NCI-H1105 (cell line): Measurements from ENCODE around the gene SLC22A5.

Experiments
- DNase-seq: peaks from one replicate; lab custom pipeline; 2025; lab: John Stamatoyannopoulos, UW

Gene SLC22A5

DNA sequence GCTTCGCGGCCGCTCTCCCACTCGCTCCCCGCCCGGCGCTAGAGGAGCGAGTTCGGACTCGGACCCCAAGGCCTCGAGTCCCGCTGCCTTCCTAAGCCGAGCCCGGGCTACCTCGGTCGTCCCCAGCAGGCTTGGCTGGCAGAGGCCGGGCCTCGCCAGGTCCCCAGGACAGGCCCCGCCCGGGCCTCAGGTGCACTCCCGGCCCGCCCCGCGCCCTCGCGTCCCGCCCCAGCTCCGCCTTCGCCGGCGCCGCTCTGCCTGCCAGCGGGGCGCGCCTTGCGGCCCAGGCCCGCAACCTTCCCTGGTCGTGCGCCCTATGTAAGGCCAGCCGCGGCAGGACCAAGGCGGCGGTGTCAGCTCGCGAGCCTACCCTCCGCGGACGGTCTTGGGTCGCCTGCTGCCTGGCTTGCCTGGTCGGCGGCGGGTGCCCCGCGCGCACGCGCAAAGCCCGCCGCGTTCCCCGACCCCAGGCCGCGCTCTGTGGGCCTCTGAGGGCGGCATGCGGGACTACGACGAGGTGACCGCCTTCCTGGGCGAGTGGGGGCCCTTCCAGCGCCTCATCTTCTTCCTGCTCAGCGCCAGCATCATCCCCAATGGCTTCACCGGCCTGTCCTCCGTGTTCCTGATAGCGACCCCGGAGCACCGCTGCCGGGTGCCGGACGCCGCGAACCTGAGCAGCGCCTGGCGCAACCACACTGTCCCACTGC, at the start of gene SLC22A5:
Gene SLC22A5 (plus strand): TSS at position 237 of the 707 bp plus-strand sequence. CDS start 263 bp downstream, at position 500.
- peak; percentile 28 for DNase-seq

DNA sequence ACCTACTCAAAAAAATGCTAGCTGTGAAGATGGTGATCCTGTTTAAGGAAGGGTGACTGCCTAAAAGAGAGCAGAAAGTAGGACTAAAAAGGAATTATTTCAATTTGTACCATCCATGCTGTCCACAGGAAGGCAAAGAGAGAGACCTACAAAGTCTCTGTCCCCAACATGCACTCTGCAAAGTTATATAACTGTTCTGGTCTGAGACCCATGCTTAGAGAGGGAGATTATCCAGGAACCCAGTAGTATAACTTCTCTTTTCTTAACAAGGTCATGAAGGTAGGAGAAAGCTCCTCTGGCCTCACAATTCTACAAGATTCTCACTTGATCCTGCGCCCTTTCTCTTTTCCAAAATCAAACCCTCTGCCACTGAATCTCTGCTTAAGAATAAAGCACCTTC, 49.5 kb upstream of the SLC22A5 start:
- DNase-seq: no peak

DNA sequence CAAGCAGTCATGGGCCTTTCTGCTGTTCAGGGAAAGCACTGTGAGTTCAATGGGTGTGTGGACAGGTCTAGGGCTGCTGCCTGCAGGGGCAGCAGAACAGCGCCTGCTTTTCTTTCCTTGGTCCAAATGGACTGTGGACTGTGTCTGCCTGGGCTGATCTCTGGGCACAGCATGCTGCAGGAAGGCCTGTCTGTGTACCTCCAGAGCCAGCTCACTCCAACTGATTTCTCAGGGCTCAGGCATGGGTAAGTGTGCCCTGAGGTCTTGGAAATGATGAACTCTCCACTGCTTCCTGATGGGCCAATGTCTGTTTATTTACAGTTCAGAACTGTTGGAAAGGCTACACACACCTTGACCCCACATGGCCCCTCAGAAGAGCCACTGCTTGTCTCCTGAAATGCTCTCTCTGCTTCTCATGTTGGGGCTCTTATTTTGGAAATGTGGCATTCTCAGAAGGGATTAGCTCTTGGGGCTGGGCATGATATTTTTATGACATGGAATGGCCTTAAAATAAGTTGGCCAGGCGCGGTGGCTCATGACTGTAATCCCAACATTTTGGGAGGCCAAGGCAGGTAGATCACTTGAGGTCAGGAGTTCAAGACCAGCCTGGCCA, 48.3 kb upstream of the SLC22A5 start:
- no peak for DNase-seq

DNA sequence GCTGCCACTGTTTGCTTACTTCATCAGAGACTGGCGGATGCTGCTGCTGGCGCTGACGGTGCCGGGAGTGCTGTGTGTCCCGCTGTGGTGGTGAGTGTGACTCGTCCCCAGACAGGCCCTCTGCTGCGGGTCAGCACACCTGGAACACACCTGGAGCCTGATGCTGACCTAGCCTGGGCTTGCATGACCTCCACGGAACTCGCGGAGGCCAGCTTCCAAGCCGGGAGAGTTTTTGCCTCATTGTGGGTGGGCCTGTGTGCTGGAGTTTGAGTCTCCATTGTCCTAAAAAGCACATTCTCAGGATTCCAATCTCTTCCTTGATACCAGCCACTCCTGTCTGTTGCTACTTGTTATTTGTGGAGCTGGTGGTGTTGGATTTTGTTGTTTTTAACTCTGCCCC, 47.2 kb upstream of the SLC22A5 start:
- no peak for DNase-seq

DNA sequence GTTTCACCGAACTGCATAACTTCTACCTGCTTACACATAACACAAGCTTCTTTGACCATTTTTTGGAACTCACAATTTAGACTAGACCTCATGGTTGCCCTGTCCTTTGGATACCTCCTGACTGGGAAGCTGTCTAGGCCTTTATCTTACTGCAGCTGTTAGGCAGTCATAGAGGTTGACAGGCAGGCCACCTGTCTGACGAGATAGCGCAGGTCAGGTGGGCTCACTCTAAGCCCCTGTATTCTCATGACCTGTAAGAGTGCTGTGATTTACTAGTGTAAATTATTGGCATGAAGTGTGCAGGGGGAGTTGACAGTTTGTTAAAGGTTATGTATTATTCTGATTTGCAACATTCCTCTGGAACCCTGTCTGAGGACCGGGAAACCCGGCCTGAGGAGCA, 46.3 kb upstream of the SLC22A5 start:
- DNase-seq: no peak

DNA sequence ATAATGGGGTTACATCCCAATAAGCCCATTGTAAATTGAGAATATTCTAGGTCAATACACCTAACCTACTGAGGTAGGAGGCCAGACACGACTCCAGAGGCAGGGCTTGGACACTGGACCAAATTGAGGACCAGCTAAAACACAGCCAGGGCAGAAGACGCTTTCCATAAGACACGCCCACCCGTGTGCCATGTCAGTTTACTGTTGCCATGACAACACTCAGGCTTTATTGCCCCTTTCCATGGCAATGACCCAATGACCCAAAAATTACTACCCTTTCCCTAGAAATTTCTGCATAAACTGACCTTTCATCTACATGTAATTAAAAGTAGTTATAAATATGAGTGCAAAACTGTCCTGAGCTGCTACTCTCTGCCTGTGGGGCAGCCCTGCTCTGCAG, 43.8 kb upstream of the SLC22A5 start:
- no peak for DNase-seq

DNA sequence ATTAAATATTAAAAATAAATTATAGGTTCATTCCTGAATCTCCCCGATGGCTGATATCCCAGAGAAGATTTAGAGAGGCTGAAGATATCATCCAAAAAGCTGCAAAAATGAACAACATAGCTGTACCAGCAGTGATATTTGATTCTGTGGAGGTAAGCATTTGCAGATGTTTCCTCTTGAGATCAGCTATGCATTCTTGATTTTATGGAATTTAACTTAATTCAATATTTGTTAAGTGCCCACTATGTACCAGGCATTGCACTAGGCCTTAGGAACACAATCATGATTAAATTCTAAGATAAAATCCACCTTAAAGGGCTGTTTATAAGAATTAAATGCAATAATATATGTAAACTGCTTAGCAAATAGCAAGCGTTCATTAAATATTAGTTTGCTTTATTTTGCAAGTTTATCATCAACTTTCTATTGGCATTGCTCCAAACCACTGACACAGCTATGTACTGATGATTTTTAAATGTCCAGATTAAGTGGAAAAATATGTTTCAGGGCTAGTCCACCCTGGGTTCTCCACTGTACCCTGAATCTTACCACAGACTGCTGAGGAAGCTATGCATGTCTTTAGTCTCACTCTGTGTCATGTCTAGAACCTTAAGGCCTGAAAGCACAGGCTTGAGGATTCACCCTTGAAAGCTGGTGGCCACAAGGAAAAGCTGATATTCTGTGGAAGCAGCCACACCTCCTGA, 42.1 kb upstream of the SLC22A5 start:
- DNase-seq: no peak

DNA sequence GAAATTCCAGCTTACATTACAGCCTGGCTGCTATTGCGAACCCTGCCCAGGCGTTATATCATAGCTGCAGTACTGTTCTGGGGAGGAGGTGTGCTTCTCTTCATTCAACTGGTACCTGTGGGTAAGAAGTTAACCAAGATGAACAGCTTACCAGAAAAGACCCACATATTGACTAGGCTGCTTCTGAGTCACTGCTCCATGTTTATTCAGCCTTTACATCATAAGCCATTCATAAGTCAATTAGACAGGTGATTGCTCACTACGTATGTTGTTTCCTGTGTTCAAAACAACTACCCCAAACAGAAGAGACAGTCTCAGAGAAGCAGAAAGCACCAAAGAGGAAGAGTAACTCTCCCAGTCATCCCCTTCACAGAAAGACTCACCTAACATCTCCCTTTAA, 34.7 kb upstream of the SLC22A5 start:
- DNase-seq: no peak

DNA sequence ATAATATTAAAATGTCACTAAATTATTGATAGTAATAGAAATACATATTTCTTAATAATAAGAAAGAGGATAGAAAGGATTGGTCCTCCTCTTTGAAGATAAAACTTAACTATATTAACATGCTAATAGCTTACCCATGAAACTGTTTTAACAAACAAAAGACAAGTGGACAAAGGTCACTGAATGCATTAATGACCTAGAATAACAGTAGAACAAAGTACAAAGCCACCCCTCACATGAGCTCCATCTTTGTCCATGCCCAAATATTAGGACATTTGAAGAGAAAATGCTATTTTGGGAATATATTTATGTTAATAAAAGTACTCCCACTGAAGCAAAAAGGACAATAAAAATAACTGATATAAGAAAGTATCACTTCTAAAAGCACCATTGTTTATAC, 34.1 kb upstream of the SLC22A5 start:
- no peak for DNase-seq

DNA sequence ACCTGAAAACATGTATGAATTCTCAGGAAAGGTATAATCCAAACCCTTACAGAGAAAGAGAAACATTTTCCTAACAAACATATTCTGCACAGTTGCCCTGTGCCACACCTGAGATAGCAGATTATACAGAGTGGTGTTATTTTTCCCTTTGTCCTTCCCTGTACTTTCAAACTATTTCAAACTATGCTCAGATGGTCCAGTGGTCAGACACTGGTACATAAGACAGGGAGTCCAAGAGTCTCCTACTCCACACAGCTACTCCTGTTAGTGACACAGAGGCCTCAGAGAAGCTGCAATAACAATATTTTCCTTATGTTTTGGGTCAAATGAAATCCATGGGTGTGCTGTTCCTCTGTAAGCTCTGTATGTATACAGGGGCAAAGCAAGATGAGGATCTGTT, 30.0 kb upstream of the SLC22A5 start:
- no peak for DNase-seq

DNA sequence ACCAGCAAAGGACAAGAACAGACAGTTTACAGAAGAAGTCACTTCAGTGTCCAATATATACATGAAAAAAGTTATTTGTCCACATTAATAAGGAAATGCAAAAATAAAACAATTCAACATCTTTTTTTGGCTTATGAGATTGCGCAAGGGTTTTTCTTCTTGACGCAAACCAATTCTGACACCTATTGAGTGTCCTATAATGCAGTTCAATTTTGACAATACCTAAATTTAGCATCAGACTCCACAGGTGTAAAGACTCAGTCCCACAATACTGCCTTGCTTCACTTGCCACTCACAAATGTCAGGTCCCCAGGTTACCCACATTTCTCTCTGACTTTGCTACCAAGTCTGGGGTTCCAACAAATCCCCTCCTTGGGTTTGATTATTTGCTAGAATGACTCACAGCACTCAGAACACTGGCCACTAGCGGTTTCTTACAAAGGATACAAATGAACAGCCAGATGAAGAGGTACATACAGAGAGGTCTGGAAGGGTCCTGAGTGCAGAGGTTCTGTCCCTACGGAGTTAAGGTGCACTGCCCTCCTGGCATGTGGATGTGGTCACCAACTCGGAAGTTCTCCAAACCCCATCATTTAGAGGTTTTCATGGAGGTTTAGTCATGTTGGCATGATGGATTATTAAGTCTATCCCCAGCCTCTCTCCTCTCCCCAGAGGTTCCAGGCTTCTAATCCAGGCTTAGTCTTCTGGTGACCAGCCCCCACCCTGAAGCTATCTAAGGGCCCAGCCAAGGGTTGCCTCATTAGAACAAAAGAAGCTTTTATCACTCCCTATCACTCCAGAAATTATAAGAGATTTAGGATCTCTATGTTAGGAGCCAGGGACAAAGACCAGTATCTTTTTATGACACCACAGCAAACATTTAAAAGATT, 27.0 kb upstream of the SLC22A5 start:
- DNase-seq: no peak

DNA sequence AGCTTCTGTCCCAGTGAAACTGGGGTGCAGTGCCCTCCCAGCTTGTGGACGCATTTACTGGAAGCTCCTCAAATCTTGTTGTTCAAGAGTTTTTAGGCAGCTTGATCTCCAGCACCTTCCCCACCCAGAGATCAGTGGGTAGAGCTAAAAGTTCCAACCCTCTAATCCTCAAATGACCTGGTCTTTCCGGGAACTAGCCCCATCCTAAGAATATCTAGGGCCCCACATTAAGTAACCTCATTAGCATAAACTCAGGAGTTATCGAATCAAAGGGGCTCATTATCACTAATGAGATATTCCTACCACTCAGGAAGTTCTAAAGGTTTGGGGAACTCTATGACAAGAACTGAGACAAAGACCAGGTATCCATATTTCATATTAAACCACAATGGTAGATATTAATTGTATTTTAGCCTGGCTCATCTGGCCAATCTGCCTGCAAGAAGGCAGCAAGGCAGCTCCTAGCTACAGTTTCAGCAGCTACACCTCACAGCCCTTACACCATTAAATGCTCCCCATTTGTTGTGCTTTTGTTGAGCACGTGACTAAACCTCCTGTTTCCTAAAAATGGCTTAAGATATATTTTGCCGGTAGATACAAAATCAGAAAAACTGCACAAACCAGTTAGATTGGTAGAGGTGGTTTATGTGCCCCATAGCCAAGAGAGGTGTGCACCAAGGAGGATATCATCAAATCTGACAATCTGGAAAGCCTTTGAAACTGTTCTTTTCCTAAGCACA, 24.6 kb upstream of the SLC22A5 start:
- DNase-seq: no peak

DNA sequence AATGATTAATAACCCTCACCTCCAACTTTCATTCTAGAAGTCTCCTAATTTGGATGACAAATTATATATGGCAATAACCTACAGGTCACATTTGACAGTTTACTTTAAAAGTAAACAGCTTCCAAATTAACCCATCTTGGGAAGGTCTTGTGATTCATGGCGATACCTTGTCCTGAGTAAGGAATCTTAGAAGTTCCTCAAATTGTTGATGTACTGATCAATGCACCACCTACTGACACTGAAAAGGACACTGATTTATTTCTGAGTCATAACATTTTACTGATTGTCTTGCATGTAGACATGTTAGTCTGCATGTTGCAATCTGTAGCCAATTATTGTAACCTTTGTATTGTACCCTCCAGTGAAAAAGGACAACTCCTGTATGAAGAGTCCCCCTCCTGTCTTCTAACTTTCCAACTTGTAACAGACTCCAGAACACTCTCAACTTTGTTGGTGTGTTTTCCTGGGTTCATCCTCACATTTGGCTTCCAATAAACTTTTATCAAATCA, 16.0 kb upstream of the SLC22A5 start:
- DNase-seq: no peak

DNA sequence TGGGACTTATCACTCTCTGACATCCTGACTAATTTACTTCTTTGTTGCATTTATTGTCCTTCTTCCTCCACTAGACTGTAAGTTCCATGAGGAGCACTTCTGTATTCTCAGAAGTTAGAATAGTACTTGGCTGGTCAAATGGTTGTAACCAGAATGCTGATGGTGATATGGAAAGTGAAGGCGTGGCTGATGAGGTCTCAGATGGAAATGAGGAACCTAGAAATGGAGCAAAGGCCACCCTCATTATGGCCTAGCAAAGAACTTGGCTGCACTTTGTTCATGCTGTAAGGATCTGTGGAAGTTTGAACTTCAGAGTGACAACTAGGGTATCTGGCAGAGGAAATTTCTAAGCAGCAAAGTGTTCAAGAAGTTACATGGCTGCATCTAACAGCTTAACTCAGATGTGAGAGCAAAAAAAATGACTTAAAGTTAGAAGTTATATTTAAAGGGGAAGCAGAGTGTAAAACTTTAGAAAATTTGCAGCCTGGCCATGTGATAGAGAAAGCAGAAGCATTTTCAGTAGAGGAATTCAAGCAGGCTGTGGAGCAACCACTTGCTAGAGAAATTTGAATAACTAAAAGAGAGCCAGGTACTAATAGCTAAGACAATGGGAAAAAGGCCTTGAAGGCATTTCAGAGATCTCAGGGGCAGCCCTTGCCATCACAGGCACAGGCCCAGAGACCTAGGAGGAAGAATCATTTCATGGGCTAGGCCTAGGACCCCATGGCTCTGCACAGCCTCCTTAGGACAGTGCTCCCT, 14.9 kb upstream of the SLC22A5 start:
- no peak for DNase-seq

DNA sequence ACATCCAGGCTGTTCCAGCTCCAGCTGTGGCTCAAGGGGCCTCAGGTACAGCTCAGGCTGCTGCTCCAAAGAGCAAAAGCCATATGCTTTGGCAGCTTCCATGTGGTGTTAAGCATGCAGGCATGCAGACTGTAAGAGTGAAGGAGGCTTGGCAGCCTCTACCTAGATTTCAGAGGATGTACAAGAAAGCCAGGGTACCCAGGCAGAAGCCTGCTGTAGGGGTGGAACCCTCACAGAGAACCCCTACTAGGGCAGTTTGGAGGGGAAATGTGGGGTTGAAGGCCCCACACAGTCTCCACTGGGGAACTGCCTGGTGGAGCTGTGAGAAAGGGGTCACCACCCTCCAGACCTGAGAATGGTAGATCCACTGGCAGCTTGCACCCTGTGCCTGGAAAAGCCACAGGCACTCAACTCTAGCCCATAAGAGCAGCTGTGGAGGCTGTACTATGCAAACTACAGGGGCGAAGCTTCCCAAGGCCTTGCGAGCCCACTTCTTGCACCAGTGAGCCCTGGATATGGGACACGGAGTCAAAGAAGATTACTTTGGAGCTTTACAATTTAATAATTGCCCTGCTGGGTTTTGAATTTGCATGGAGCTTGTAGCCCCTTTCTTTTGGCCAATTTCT, 14.3 kb upstream of the SLC22A5 start:
- no peak for DNase-seq

DNA sequence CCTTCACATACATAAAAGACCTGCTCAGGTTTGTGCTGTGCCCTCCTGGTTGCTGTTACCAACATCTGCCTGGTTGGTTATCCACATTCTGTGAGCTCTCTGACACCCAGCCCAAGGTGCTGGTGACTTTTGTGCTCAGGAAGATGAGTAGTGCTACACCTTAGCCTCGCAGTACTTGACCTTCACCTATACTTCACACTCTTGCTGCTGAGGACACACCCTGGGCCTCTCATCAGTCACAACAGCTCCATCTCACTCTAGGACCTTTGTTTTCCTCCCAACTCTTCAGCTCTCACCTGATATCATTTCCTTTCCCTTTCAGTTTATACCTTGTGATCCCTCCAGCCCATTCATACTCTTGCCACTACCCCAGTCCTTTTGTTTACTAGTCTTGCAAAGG, 10.7 kb upstream of the SLC22A5 start:
- no peak for DNase-seq

DNA sequence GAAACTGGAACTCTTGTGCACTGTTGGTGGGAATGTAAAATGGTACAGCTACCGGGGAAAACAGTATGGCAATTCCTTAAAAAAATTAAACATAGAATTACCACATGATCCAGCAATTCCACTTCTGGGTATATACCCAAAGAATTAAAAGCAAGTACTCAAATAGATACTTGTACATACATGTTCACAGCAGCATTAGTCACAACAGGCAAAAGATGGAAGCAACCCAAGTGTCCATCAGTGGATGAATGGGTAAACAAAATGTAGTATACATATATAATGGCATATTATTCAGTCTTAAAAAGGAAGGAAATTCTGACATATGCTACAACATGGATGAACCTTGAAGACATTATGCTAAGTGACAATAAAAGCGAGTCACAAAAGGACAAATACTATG, 7.4 kb upstream of the SLC22A5 start:
- no peak for DNase-seq

DNA sequence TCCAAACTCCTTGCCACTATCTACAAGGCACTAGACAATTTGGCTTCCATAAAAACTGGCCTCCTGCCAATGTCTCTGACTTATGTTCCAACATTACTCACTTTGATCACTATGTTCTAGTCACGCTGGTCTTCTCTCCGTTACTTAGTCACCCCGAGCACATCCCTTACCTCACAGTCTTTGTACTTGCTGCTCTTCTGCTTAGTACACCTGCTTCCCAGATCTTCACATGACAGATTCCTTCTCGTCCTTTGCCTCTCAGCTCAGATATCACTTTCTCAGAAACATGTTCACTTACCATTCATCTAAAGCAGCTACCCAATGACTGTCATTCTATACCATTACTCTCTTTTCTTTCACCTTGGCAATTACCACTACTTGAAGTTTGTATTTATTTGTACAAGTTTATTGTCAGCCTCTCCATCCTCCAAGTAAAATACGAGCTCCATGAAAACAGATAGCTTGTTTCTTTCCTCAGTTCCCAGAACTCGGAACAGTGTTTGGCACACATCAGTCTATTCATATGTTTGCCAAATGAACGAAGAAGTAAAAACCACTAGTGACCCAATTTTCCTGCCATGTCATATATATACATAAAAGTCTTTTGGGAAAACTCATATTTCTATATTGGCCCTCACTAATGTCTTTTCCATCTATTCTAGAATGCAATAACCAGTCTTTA, 5.9 kb upstream of the SLC22A5 start:
- DNase-seq: no peak

DNA sequence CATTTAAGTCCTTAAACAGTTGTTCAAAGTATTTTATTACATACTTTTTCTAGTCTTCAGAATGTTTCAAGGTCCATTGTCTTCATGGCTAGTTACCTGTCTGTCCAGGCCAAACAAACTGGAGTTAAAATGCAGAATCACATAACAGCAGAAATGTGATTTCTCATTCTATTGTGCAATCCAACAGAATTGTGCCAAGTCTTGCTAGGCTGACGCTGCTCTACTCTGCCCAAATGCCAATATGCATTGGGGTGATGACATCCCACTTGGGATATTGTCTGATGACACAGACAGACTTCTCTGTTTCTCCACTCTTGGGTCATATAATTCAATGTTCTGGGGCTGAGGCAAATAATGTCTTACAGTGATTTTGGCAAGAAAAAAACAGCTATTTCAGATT, 5.2 kb upstream of the SLC22A5 start:
- no peak for DNase-seq

DNA sequence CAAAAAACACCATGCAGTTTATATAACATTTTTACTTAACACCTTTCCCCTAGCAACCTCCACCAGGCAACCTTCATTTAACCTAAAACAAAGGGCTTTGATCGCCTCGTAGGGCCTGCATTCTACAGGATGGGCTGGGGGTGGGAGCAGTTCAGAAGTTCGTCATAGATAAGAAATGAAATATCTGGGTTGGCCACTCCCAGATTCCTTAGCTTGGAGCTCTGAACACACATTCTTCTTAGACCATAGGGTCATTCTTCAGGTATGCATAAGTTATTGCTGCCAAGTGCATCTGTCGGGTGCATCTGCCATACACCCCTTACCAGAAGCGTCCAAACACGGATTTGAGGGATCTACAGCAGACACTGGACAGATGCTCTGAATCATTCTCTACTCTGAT, 4.3 kb upstream of the SLC22A5 start:
- DNase-seq: no peak
